Nephron progenitor cell (in vitro differentiated cells): ENCODE data around the gene METTL26.

ENCODE experiments used
- DNase-seq: peaks from one replicate; pipeline ENCODE4 v3.0.0; 2021
- H3K27ac Mint-ChIP-seq: 2 replicates; pipeline ENCODE4 v1.8.0; 2021; ENCODE audit warnings: mild to moderate bottlenecking, moderate library complexity, mixed read lengths
- H3K27me3 Mint-ChIP-seq: 2 replicates; pipeline ENCODE4 v1.8.0; 2021; ENCODE audit warnings: mild to moderate bottlenecking, low read depth, mixed read lengths; ENCODE audit not compliant: poor library complexity
- H3K36me3 Mint-ChIP-seq: 2 replicates; pipeline ENCODE4 v1.8.0; 2021; ENCODE audit warnings: low read depth, mixed read lengths
- H3K4me1 Mint-ChIP-seq: 2 replicates; pipeline ENCODE4 v1.8.0; 2021; ENCODE audit warnings: mixed read lengths
- H3K4me3 Mint-ChIP-seq: 2 replicates; pipeline ENCODE4 v1.8.0; 2021; ENCODE audit warnings: mild to moderate bottlenecking, moderate library complexity, mixed read lengths
- H3K9me3 Mint-ChIP-seq: 2 replicates; pipeline ENCODE4 v1.8.0; 2021; ENCODE audit warnings: mild to moderate bottlenecking, moderate library complexity, mixed read lengths
- CTCF ChIP-seq: fragments of 200-600 bp; sonication (generic); IDR thresholded peaks from 2 replicates; pipeline ENCODE4 v1.5.0; 2021; ENCODE audit warnings: antibody characterized with exemption

Gene METTL26

GRCh38 chr16:591892-592517 lies 44.1 kb downstream of the METTL26 start:
- Mint-ChIP-seq H3K27me3 (peaks cover 3% of the 10 kb centered on the region), H3K36me3 (peaks cover 19% of the 10 kb centered on the region), H3K9me3 (no peaks in the 10 kb centered on the region), H3K27ac (no peak overlapping the region), H3K4me3 (peak overlapping the region; percentile 91), H3K4me1 (peaks cover 67% of the 10 kb centered on the region)
- no peak for TF ChIP-seq CTCF
- no peak for DNase-seq

- H3K4me3 Mint-ChIP-seq = peak overlapping the region; percentile 91
- H3K36me3 Mint-ChIP-seq = peaks cover 12% of the 10 kb centered on the region
- no peak overlapping the region for H3K27ac Mint-ChIP-seq
- peaks cover 63% of the 10 kb centered on the region for H3K4me1 Mint-ChIP-seq
- peaks cover 3% of the 10 kb centered on the region for H3K27me3 Mint-ChIP-seq
- H3K9me3 Mint-ChIP-seq = no peaks in the 10 kb centered on the region
- TF ChIP-seq CTCF = no peak
- DNase-seq = no peak
Measured at GRCh38 chr16:591231-591630, 44.9 kb downstream of the METTL26 start.

- no peak for DNase-seq
- no peak overlapping the region for H3K27ac Mint-ChIP-seq
- TF ChIP-seq CTCF = no peak
- H3K4me3 Mint-ChIP-seq = peak overlapping the region; percentile 91
- H3K36me3 Mint-ChIP-seq = peaks cover 7% of the 10 kb centered on the region
- no peaks in the 10 kb centered on the region for H3K9me3 Mint-ChIP-seq
- H3K27me3 Mint-ChIP-seq = peaks cover 6% of the 10 kb centered on the region
- H3K4me1 Mint-ChIP-seq = peaks cover 65% of the 10 kb centered on the region
Measured at GRCh38 chr16:590815-591200, 45.3 kb downstream of the METTL26 start.

GRCh38 chr16:590188-590814 lies 45.8 kb downstream of the METTL26 start:
- peaks cover 11% of the 10 kb centered on the region for H3K27me3 Mint-ChIP-seq
- no peak for TF ChIP-seq CTCF
- no peak overlapping the region for H3K27ac Mint-ChIP-seq
- peaks cover 70% of the 10 kb centered on the region for H3K4me1 Mint-ChIP-seq
- no peak for DNase-seq
- no peaks in the 10 kb centered on the region for H3K9me3 Mint-ChIP-seq
- H3K36me3 Mint-ChIP-seq = peaks cover 7% of the 10 kb centered on the region
- peak overlapping the region; percentile 91 for H3K4me3 Mint-ChIP-seq

GRCh38 chr16:589658-590187 lies 46.4 kb downstream of the METTL26 start, which contains the start of gene RAB40C:
Gene RAB40C (plus strand): TSS chr16:590066. CDS start chr16:590292, 226 bp downstream.
- peak; percentile 99 for DNase-seq
- TF ChIP-seq CTCF = no peak
- Mint-ChIP-seq H3K27ac (peak within 1 kb of the TSS; percentile 99), H3K4me3 (peak within 1 kb of the TSS; percentile 98), H3K27me3 (peaks cover 11% of the 10 kb centered on the region), H3K9me3 (no peaks in the 10 kb centered on the region), H3K4me1 (peaks cover 67% of the 10 kb centered on the region), H3K36me3 (peaks cover 7% of the 10 kb centered on the region)
